Right lobe of liver (tissue), 6 donors: ENCODE measurements around the gene CCDC88A. TPM values are rescaled to one million over a fixed set of nuclear protein-coding genes. Genes with fewer than 3 reads are reported as not detected.

Experiments used
- ATAC-seq, 4 donors: fragments of 200-7000 bp; cut with Tn5 transposase; one replicate each; pipeline ENCODE4 v1.9.1; 2020; ENCODE audit warnings: mild to moderate bottlenecking in 4 of 4, moderate library complexity in 4 of 4
- DNase-seq, 3 donors: peaks; one replicate each; pipeline ENCODE4 v3.0.0-alpha.2; 2020
- H3K27ac ChIP-seq, 3 donors: fragments of 200-600 bp; one replicate each; pipeline ENCODE4 v1.8.0; 2022
- H3K27me3 ChIP-seq, 2 donors: fragments of 200-600 bp; one replicate each; pipeline ENCODE4 v1.8.0; 2022
- H3K36me3 ChIP-seq, 4 donors: fragments of 200-600 bp; sonication (generic) in 1 of 4; one replicate each; pipeline versions ENCODE4 v1.5.1 to v1.8.0; 2017 to 2022; ENCODE audit warnings: control low read depth in 1 of 4
- H3K4me1 ChIP-seq, 4 donors: fragments of 200-600 bp; sonication (generic) in 1 of 4; one replicate each; pipeline versions ENCODE4 v1.5.1 to v1.8.0; 2017 to 2022; ENCODE audit warnings: control low read depth in 1 of 4
- H3K4me3 ChIP-seq, 3 donors: fragments of 200-600 bp; one replicate each; pipeline ENCODE4 v1.8.0; 2022
- H3K9me3 ChIP-seq, 4 donors: fragments of 200-600 bp; sonication (generic) in 1 of 4; one replicate each; pipeline versions ENCODE4 v1.5.1 to v1.8.0; 2017 to 2022; ENCODE audit warnings: control low read depth in 1 of 4
- CTCF ChIP-seq, 4 donors: fragments of 200-600 bp in 3 of 4; fragments of 450-650 bp in 1 of 4; IDR thresholded peaks; one replicate each; pipeline versions ENCODE4 v1.5.1 to v1.8.0; 2016 to 2022; ENCODE audit warnings: antibody characterized with exemption in 4 of 4, mild to moderate bottlenecking in 2 of 4
- POLR2A ChIP-seq: fragments of 450-650 bp; IDR thresholded peaks from one replicate; pipeline ENCODE4 v1.6.1; 2017; ENCODE audit warnings: antibody characterized with exemption, mild to moderate bottlenecking
- WGBS: methylation state at CpG from one replicate; pipeline ENCODE4 v1.1.6; 2018; ENCODE audit warnings: low coverage, low lambda C conversion rate; ENCODE audit not compliant: insufficient coverage; ENCODE audit errors: missing lambda C conversion rate; 5-methylcytosine and 5-hydroxymethylcytosine counted together
- intact Hi-C, 2 donors: fragments of 100-400 bp; cut with DNase I; formaldehyde crosslinking; loops; one replicate each; pipeline versions ENCODE4 v1.11.2 to v1.14.1; 2022
- total RNA-seq, 6 experiments: library from RNA; depleted of rRNA in 2 of 6; stranded (reverse); fragments of >200 nt in 2 of 6; fragmentation: NEBNext Ultra II Directional in 3 of 6; extraction: Animal tissue kit (Norgen Biotek cat#: 25700) in 3 of 6; gene quantifications; one replicate each; pipeline versions ENCODE4 v1.1.0 to v1.2.4, GENCODE V29; 2016 to 2023
- donor health status: DM: no; HTN: yes; CAD: no.
- donor health status: DM: no; HTN: no; CAD: no.
- donor health status: DM: no; HTN: no; CAD: no.
- donor health status: DM: no; HTN: yes; CAD: no.
- donor health status: DM: no; HTN: yes; CAD: no.

The CCDC88A gene
- total RNA-seq, 6 experiments from 2014 or later = 11.5 to 26.1 (median 18.5) TPM

- no peaks in the 10 kb centered on the region for H3K36me3 ChIP-seq
- peak overlapping the region; percentile 63 to 86 (median 77) for H3K27ac ChIP-seq
- intact Hi-C loops = no loop called here
- H3K4me3 ChIP-seq = peak overlapping the region; percentile 59 to 67 (median 67)
- no peaks in the 10 kb centered on the region for H3K9me3 ChIP-seq
- no peaks in the 10 kb centered on the region for H3K4me1 ChIP-seq
- no peaks in the 10 kb centered on the region for H3K27me3 ChIP-seq
- WGBS = 0% methylated on average over 13 of the region's 31 CpGs
- peak; percentile 37 to 47 (median 46) for ATAC-seq
- TF ChIP-seq POLR2A (no peak), CTCF (IDR thresholded peaks at IDR 0.05) (no peak)
- DNase-seq = no peak
Observed at GRCh38 chr2:55419233-55419678, 400 bp downstream of the CCDC88A start.

GRCh38 chr2:55418512-55419232, 984 bp downstream of the CCDC88A start:
- no peak for ATAC-seq
- intact Hi-C loops = no loop called here
- no peak for TF ChIP-seq POLR2A
- TF ChIP-seq CTCF (IDR thresholded peaks at IDR 0.05) = no peak

GRCh38 chr2:55418072-55418471, 1.6 kb downstream of the CCDC88A start:
- peak overlapping the region; percentile 59 to 67 (median 67) for H3K4me3 ChIP-seq
- 13% methylated on average over 2 of the region's 2 CpGs for WGBS
- H3K27me3 ChIP-seq = no peaks in the 10 kb centered on the region
- TF ChIP-seq POLR2A (no peak), CTCF (IDR thresholded peaks at IDR 0.05) (no peak)
- H3K4me1 ChIP-seq = no peaks in the 10 kb centered on the region
- no peak overlapping the region for H3K27ac ChIP-seq
- H3K36me3 ChIP-seq = no peaks in the 10 kb centered on the region
- intact Hi-C loops = no loop called here
- no peak for DNase-seq
- no peaks in the 10 kb centered on the region for H3K9me3 ChIP-seq
- ATAC-seq = no peak

More at GRCh38 chr2:55418512-55419232, 984 bp downstream of the CCDC88A start:
- Histone ChIP-seq H3K4me3 (peak overlapping the region; percentile 59 to 67 (median 67)), H3K4me1 (no peaks in the 10 kb centered on the region), H3K9me3 (no peaks in the 10 kb centered on the region), H3K27me3 (no peaks in the 10 kb centered on the region), H3K27ac (peak overlapping the region; percentile 63 to 86 (median 77)), H3K36me3 (no peaks in the 10 kb centered on the region)
- WGBS = 3% methylated on average over 11 of the region's 11 CpGs
- DNase-seq = no peak

GRCh38 chr2:55416786-55417568, 2.7 kb downstream of the CCDC88A start:
- intact Hi-C loops = no loop called here
- 58% methylated on average over 5 of the region's 5 CpGs for WGBS
- Histone ChIP-seq H3K9me3 (no peaks in the 10 kb centered on the region), H3K36me3 (no peaks in the 10 kb centered on the region), H3K4me1 (no peaks in the 10 kb centered on the region), H3K27ac (no peak overlapping the region), H3K27me3 (no peaks in the 10 kb centered on the region), H3K4me3 (no peak overlapping the region)
- ATAC-seq = no peak
- DNase-seq = no peak
- TF ChIP-seq CTCF (IDR thresholded peaks at IDR 0.05) = no peak
- TF ChIP-seq POLR2A = no peak
